ENCODE measurements around the gene SON.

Gene SON

DNA sequence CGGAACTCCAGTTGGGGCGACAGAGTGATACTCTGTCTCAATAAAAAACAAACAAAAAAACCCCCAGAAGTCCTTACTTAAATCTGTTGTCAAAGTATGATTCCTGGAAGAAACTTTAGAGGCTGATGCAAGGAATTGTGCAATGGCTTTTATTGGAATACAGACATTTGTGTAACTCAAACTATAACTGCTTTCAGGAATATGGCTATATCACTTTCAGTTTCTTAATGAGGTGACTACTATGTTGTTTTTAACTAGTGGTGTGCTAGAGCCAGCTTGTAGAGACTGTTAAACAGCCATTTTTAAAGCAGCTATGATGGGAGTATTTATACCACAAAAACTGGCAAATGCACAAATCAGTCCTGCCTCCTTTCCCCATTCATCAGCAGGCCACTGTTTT, 28.6 kb upstream of the SON start:
- no peaks in the 10 kb centered on the region for H3K27me3 ChIP-seq (ENCODE audit: control insufficient read depth in 2 of 2, insufficient read depth in 2 of 2, low read length in 2 of 2)
- H3K27ac ChIP-seq (ENCODE audit: low read depth in 2 of 2, low read length in 2 of 2): no peak overlapping the region
- H3K4me3 ChIP-seq (ENCODE audit: low read length in 2 of 2): no peak overlapping the region
- H3K9ac ChIP-seq (ENCODE audit: low read depth in 1 of 2, low read length in 2 of 2): no peak overlapping the region
- peaks cover 50 to 52% of the 10 kb centered on the region in 2 donors for H3K36me3 ChIP-seq (ENCODE audit: control insufficient read depth in 2 of 2, insufficient read depth in 2 of 2, low read length in 2 of 2)
- no peaks in the 10 kb centered on the region for H3K4me1 ChIP-seq (ENCODE audit: control insufficient read depth in 2 of 2, insufficient read depth in 2 of 2, low read length in 2 of 2)
- no peaks in the 10 kb centered on the region for H3K9me3 ChIP-seq (ENCODE audit: control insufficient read depth in 2 of 2, low read length in 2 of 2)

DNA sequence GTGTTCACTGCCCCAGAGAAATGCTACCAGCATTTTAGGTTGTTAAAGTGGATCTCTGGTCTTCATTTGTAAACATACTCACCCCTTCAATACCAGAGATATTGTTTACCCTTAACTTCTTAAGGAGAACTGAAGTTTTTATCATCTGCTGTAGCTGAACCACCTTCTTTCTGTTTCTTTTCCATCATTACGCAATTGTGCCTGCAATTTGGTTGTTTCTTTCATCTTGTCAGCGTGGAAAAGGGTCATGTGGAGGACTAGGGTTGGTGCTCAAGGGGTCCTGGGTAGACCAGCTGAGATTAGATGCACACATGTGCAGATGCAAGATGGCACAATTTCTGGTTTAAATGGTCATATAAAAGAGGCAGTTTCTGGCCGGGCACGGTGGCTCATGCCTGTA, 23.9 kb upstream of the SON start:
- no peak overlapping the region for H3K9ac ChIP-seq (ENCODE audit: low read depth in 1 of 2, low read length in 2 of 2)
- H3K4me1 ChIP-seq (ENCODE audit: control insufficient read depth in 2 of 2, insufficient read depth in 2 of 2, low read length in 2 of 2): no peaks in the 10 kb centered on the region
- H3K27me3 ChIP-seq (ENCODE audit: control insufficient read depth in 2 of 2, insufficient read depth in 2 of 2, low read length in 2 of 2): no peaks in the 10 kb centered on the region
- no peaks in the 10 kb centered on the region for H3K9me3 ChIP-seq (ENCODE audit: control insufficient read depth in 2 of 2, low read length in 2 of 2)
- no peak overlapping the region for H3K27ac ChIP-seq (ENCODE audit: low read depth in 2 of 2, low read length in 2 of 2)
- H3K36me3 ChIP-seq (ENCODE audit: control insufficient read depth in 2 of 2, insufficient read depth in 2 of 2, low read length in 2 of 2): peaks cover 37 to 41% of the 10 kb centered on the region in 2 donors
- no peak overlapping the region for H3K4me3 ChIP-seq (ENCODE audit: low read length in 2 of 2)

DNA sequence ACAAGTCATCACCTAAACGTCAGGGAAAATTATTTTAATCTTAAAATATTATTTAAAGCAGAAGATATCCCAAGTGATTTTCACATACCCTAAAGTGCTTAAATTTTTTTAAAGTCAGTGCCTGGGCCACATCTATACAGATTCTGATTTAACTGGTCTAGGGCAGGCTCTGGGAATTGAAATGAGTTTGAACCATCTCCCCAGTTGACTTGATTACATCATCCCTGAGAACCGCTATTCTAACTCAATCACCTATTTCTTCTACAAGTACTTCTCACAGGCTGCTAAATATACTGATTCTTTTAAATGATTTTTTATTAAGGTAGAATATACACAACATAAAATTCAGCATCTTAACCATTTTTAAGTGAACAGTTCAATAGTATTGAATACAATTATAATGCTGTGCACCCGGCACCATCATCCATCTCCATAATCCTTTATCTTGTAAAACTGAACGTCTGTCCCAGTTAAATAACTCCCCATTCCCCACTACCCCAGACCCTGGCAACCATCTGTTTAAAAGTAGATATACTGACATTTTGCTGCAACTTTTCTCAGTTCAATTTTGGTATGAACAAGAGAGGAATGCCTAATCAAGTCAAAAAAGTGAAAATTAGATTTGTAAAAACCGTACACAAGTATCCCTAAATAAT, 20.4 kb upstream of the SON start:
- Histone ChIP-seq H3K4me1 (ENCODE audit: control insufficient read depth in 2 of 2, insufficient read depth in 2 of 2, low read length in 2 of 2) (no peaks in the 10 kb centered on the region), H3K27ac (ENCODE audit: low read depth in 2 of 2, low read length in 2 of 2) (no peak overlapping the region), H3K36me3 (ENCODE audit: control insufficient read depth in 2 of 2, insufficient read depth in 2 of 2, low read length in 2 of 2) (peaks cover 15 to 27% of the 10 kb centered on the region in 2 donors), H3K27me3 (ENCODE audit: control insufficient read depth in 2 of 2, insufficient read depth in 2 of 2, low read length in 2 of 2) (no peaks in the 10 kb centered on the region), H3K4me3 (ENCODE audit: low read length in 2 of 2) (no peak overlapping the region), H3K9me3 (ENCODE audit: control insufficient read depth in 2 of 2, low read length in 2 of 2) (no peaks in the 10 kb centered on the region), H3K9ac (ENCODE audit: low read depth in 1 of 2, low read length in 2 of 2) (no peak overlapping the region)

DNA sequence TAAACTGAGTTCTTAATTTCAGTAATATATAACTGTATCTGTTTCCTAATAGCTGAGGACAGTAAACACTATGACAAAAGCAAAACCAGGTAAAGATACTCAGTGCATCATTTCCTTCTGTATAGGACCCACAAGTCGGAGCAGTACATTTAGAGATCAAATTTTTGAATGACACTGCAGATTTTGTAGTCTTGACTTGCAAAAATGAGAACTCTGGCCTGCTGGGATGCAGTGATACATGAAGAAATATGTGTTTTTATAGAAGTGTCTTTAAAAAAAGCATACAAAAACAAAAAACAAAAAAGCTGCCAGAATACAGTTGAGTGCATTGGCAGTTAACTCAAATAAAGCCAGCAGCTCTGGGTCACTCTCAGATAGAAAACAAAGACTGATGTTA, 19.9 kb upstream of the SON start:
- H3K9me3 ChIP-seq (ENCODE audit: control insufficient read depth in 2 of 2, low read length in 2 of 2): no peaks in the 10 kb centered on the region
- no peaks in the 10 kb centered on the region for H3K27me3 ChIP-seq (ENCODE audit: control insufficient read depth in 2 of 2, insufficient read depth in 2 of 2, low read length in 2 of 2)
- H3K4me3 ChIP-seq (ENCODE audit: low read length in 2 of 2): no peak overlapping the region
- H3K4me1 ChIP-seq (ENCODE audit: control insufficient read depth in 2 of 2, insufficient read depth in 2 of 2, low read length in 2 of 2): no peaks in the 10 kb centered on the region
- no peak overlapping the region for H3K9ac ChIP-seq (ENCODE audit: low read depth in 1 of 2, low read length in 2 of 2)
- H3K27ac ChIP-seq (ENCODE audit: low read depth in 2 of 2, low read length in 2 of 2): no peak overlapping the region
- H3K36me3 ChIP-seq (ENCODE audit: control insufficient read depth in 2 of 2, insufficient read depth in 2 of 2, low read length in 2 of 2): peaks cover 15 to 32% of the 10 kb centered on the region in 2 donors

DNA sequence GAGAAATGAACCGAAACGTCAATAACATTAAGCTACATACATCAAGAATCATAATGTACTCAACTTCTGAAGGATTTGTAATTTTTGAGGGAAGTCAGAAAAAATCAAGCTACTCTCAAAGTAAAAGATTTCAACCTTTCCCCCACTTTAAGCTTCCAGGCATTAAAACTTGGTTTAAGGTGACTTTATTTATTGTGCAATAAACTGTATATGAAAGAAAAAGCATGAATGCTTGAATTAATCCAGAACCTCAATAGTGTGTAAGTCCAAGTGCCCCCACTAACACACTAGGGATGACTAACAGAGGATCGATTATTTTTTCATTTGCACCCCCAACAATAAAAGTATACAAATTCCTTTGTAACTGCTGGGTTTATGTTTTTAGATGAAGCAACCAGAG, 11.8 kb upstream of the SON start:
- Histone ChIP-seq H3K9ac (ENCODE audit: low read depth in 1 of 2, low read length in 2 of 2) (no peak overlapping the region), H3K9me3 (ENCODE audit: control insufficient read depth in 2 of 2, low read length in 2 of 2) (no peaks in the 10 kb centered on the region), H3K27me3 (ENCODE audit: control insufficient read depth in 2 of 2, insufficient read depth in 2 of 2, low read length in 2 of 2) (no peaks in the 10 kb centered on the region), H3K4me3 (ENCODE audit: low read length in 2 of 2) (no peak overlapping the region), H3K36me3 (ENCODE audit: control insufficient read depth in 2 of 2, insufficient read depth in 2 of 2, low read length in 2 of 2) (peaks cover 52 to 65% of the 10 kb centered on the region in 2 donors), H3K27ac (ENCODE audit: low read depth in 2 of 2, low read length in 2 of 2) (no peak overlapping the region), H3K4me1 (ENCODE audit: control insufficient read depth in 2 of 2, insufficient read depth in 2 of 2, low read length in 2 of 2) (no peaks in the 10 kb centered on the region)

- Histone ChIP-seq H3K9me3 (ENCODE audit: control insufficient read depth in 2 of 2, low read length in 2 of 2) (no peaks in the 10 kb centered on the region), H3K27ac (ENCODE audit: low read depth in 2 of 2, low read length in 2 of 2) (no peak overlapping the region), H3K4me1 (ENCODE audit: control insufficient read depth in 2 of 2, insufficient read depth in 2 of 2, low read length in 2 of 2) (peaks cover 5 to 10% of the 10 kb centered on the region in 2 donors), H3K27me3 (ENCODE audit: control insufficient read depth in 2 of 2, insufficient read depth in 2 of 2, low read length in 2 of 2) (no peaks in the 10 kb centered on the region), H3K4me3 (ENCODE audit: low read length in 2 of 2) (no peak overlapping the region), H3K9ac (ENCODE audit: low read depth in 1 of 2, low read length in 2 of 2) (no peak overlapping the region), H3K36me3 (ENCODE audit: control insufficient read depth in 2 of 2, insufficient read depth in 2 of 2, low read length in 2 of 2) (peaks cover 39 to 44% of the 10 kb centered on the region in 2 donors)
Measured at GRCh38 chr21:33537212-33537611, 5.6 kb upstream of the SON start.

- no peaks in the 10 kb centered on the region for H3K27me3 ChIP-seq (ENCODE audit: control insufficient read depth in 2 of 2, insufficient read depth in 2 of 2, low read length in 2 of 2)
- no peak overlapping the region for H3K27ac ChIP-seq (ENCODE audit: low read depth in 2 of 2, low read length in 2 of 2)
- peaks cover 22 to 23% of the 10 kb centered on the region in 2 donors for H3K36me3 ChIP-seq (ENCODE audit: control insufficient read depth in 2 of 2, insufficient read depth in 2 of 2, low read length in 2 of 2)
- H3K9ac ChIP-seq (ENCODE audit: low read depth in 1 of 2, low read length in 2 of 2): no peak overlapping the region
- H3K4me1 ChIP-seq (ENCODE audit: control insufficient read depth in 2 of 2, insufficient read depth in 2 of 2, low read length in 2 of 2): peaks cover 8 to 10% of the 10 kb centered on the region in 2 donors
- no peaks in the 10 kb centered on the region for H3K9me3 ChIP-seq (ENCODE audit: control insufficient read depth in 2 of 2, low read length in 2 of 2)
- no peak overlapping the region for H3K4me3 ChIP-seq (ENCODE audit: low read length in 2 of 2)
Measured at GRCh38 chr21:33539616-33540015, 3.2 kb upstream of the SON start.

DNA sequence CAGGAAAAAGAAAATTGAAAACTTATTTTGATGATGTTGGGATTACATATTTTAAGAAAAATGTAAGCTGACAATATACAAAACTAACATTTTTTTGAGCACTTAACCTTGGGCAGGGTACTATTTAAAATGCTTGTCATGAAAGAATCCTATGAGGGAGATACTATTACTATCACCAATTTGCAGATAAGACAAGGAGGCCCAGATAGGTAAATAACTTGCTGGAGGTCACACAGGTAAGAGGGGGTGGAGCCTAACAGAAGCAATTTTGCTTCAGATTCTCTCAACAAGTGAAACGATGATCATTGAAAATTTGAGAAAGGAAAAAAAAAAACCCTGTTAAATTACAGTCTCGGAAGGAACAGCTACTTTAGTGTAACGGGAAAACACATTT, 2.1 kb upstream of the SON start:
- H3K36me3 ChIP-seq (ENCODE audit: control insufficient read depth in 2 of 2, insufficient read depth in 2 of 2, low read length in 2 of 2): peaks cover 16 to 23% of the 10 kb centered on the region in 2 donors
- no peaks in the 10 kb centered on the region for H3K27me3 ChIP-seq (ENCODE audit: control insufficient read depth in 2 of 2, insufficient read depth in 2 of 2, low read length in 2 of 2)
- no peaks in the 10 kb centered on the region for H3K9me3 ChIP-seq (ENCODE audit: control insufficient read depth in 2 of 2, low read length in 2 of 2)
- H3K9ac ChIP-seq (ENCODE audit: low read depth in 1 of 2, low read length in 2 of 2): no peak overlapping the region
- no peak overlapping the region for H3K27ac ChIP-seq (ENCODE audit: low read depth in 2 of 2, low read length in 2 of 2)
- peaks cover 11 to 14% of the 10 kb centered on the region in 2 donors for H3K4me1 ChIP-seq (ENCODE audit: control insufficient read depth in 2 of 2, insufficient read depth in 2 of 2, low read length in 2 of 2)
- peak overlapping the region; percentile 93 to 99 for H3K4me3 ChIP-seq (ENCODE audit: low read length in 2 of 2)

- peak overlapping the region; percentile 93 to 99 for H3K4me3 ChIP-seq (ENCODE audit: low read length in 2 of 2)
- H3K27me3 ChIP-seq (ENCODE audit: control insufficient read depth in 2 of 2, insufficient read depth in 2 of 2, low read length in 2 of 2): no peaks in the 10 kb centered on the region
- H3K4me1 ChIP-seq (ENCODE audit: control insufficient read depth in 2 of 2, insufficient read depth in 2 of 2, low read length in 2 of 2): peaks cover 11 to 14% of the 10 kb centered on the region in 2 donors
- peak overlapping the region; percentile 100 for H3K27ac ChIP-seq (ENCODE audit: low read depth in 2 of 2, low read length in 2 of 2)
- H3K36me3 ChIP-seq (ENCODE audit: control insufficient read depth in 2 of 2, insufficient read depth in 2 of 2, low read length in 2 of 2): peaks cover 16 to 22% of the 10 kb centered on the region in 2 donors
- H3K9me3 ChIP-seq (ENCODE audit: control insufficient read depth in 2 of 2, low read length in 2 of 2): no peaks in the 10 kb centered on the region
- peak overlapping the region; percentile 99 to 100 for H3K9ac ChIP-seq (ENCODE audit: low read depth in 1 of 2, low read length in 2 of 2)
Measured at GRCh38 chr21:33541105-33541711, 1.6 kb upstream of the SON start.

DNA sequence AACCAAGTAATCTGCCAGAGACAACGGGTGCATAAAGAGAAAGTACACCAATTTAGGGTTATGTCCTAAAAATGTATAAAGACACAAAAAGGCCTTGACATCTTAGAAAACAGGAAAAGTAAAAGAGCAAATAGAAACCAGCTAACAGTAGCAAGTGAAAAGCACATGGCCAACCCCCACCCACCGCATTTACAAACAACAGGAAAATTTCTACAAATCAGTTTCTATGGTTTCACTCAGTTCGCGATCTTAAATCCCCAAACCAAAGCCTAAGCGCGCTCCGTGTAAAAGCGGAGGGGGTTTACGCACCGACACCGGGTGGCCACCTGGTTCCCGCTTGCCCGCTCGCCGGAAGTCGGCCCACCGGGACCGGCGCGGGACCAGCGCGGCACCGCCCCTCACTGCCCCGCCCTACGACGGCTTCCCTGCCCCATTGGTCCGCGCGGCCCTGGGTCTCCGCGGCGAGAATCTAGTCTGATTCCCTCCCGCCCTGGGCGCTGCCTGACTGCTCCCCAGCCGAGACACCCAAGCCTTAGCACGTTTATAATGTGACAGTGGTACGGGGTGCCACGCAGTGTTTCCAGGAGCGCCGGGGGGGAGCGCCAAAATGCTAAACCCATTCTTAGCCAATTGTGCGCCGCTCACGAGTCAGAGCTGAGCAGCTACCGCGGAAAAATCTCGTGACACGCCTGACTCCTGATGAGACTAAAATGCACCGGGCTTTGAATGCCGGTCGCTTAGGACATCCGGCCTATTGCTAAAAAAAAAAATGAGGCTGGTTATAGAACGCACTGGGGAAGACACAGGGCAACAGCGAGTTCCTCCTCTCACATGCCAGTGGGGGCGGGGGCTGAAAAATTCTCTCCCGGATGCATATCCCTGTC, 840 bp upstream of the SON start, which contains the start of gene GART:
TSS of gene GART (minus strand) at position 362 of the 884 bp plus-strand sequence. CDS start 2,802 bp downstream, outside the sequence.
- peaks cover 11 to 14% of the 10 kb centered on the region in 2 donors for H3K4me1 ChIP-seq (ENCODE audit: control insufficient read depth in 2 of 2, insufficient read depth in 2 of 2, low read length in 2 of 2)

More for the DNA sequence above, 840 bp upstream of the SON start, which contains the start of gene GART:
- peak within 1 kb of the TSS; percentile 100 for H3K27ac ChIP-seq (ENCODE audit: low read depth in 2 of 2, low read length in 2 of 2)
- H3K4me3 ChIP-seq (ENCODE audit: low read length in 2 of 2): peak within 1 kb of the TSS; percentile 93 to 99
- H3K9ac ChIP-seq (ENCODE audit: low read depth in 1 of 2, low read length in 2 of 2): peak within 1 kb of the TSS; percentile 99 to 100
- no peaks in the 10 kb centered on the region for H3K27me3 ChIP-seq (ENCODE audit: control insufficient read depth in 2 of 2, insufficient read depth in 2 of 2, low read length in 2 of 2)
- peaks cover 11 to 14% of the 10 kb centered on the region in 2 donors for H3K36me3 ChIP-seq (ENCODE audit: control insufficient read depth in 2 of 2, insufficient read depth in 2 of 2, low read length in 2 of 2)
- no peaks in the 10 kb centered on the region for H3K9me3 ChIP-seq (ENCODE audit: control insufficient read depth in 2 of 2, low read length in 2 of 2)
